IPS-NIHi11 (cell line): ENCODE data around the gene TGM5.

Experiments used
- DNase-seq: peaks from one replicate; pipeline ENCODE4 v3.0.0; 2012; ENCODE audit warnings: mixed read lengths, low spot score

The TGM5 gene

GRCh38 chr15:43190178-43190577 lies 76.5 kb downstream of the TGM5 start:
- no peak for DNase-seq

- DNase-seq = no peak
These were observed 77.4 kb downstream of the TGM5 start for GRCh38 chr15:43189296-43189695.

GRCh38 chr15:43187544-43188155 lies 79.1 kb downstream of the TGM5 start:
- no peak for DNase-seq

- no peak for DNase-seq
These were observed 80.8 kb downstream of the TGM5 start for GRCh38 chr15:43186003-43186353.

- DNase-seq = peak; percentile 99
These were observed 81.3 kb downstream of the TGM5 start, which contains the start of gene CCNDBP1 for GRCh38 chr15:43185157-43186002. CCNDBP1 (plus strand) TSS chr15:43185403; CDS start chr15:43185499, 96 bp downstream.

- DNase-seq = no peak
These were observed 82.2 kb downstream of the TGM5 start for GRCh38 chr15:43184407-43185124.

GRCh38 chr15:43183270-43183669 lies 83.5 kb downstream of the TGM5 start:
- no peak for DNase-seq
